GM12878 (cell line): ENCODE measurements around the gene KCNG3.

Experiments
- ATF7 ChIP-seq: fragments of 450-650 bp; IDR thresholded peaks from 2 replicates; pipeline ENCODE4 v1.6.1; 2016; ENCODE audit warnings: low read depth, mild to moderate bottlenecking
- CEBPB ChIP-seq, 2 experiments: fragments of 150-350 bp in 1 of 2; IDR thresholded peaks; 2 replicates each; pipeline ENCODE4 v1.6.1; 2012 to 2014; ENCODE audit warnings: low read depth in 2 of 2, low read length in 2 of 2, borderline replicate concordance in 1 of 2, inconsistent platforms in 1 of 2
- CTCF ChIP-seq, 3 experiments: IDR thresholded peaks in 2 of 3; conservative IDR thresholded peaks in 1 of 3; 2 replicates each; pipeline ENCODE4 v1.5.1; 2011; ENCODE audit warnings: low read depth in 3 of 3, low read length in 3 of 3, mild to moderate bottlenecking in 3 of 3, control low read depth in 2 of 3, moderate library complexity in 2 of 3, inconsistent platforms in 1 of 3, mixed read lengths in 1 of 3; ENCODE audit not compliant: control insufficient read depth in 2 of 3, insufficient read depth in 1 of 3; ENCODE audit errors: extremely low read depth in 1 of 3
- GABPA ChIP-seq: IDR thresholded peaks from 2 replicates; pipeline ENCODE4 v1.6.1; 2014; ENCODE audit warnings: antibody characterized with exemption, low read depth, mild to moderate bottlenecking, inconsistent platforms
- POLR2AphosphoS5 ChIP-seq: IDR thresholded peaks from 2 replicates; pipeline ENCODE4 v1.6.1; 2011; ENCODE audit warnings: mild to moderate bottlenecking, low read length, inconsistent platforms
- POU2F2 ChIP-seq: IDR thresholded peaks from 3 replicates; pipeline ENCODE4 v1.6.1; 2011; ENCODE audit warnings: low read depth, mild to moderate bottlenecking, low read length, borderline replicate concordance
- SMARCA5 ChIP-seq: fragments of 450-650 bp; IDR thresholded peaks from 2 replicates; pipeline ENCODE4 v1.6.1; 2017; ENCODE audit warnings: mild to moderate bottlenecking
- TBL1XR1 ChIP-seq: IDR thresholded peaks from 2 replicates; pipeline ENCODE4 v1.6.1; 2012; ENCODE audit warnings: low read depth, low read length, improper control_type of control experiment

- no peak for TF ChIP-seq TBL1XR1
- TF ChIP-seq ATF7 = no peak
- TF ChIP-seq POU2F2 = no peak
- TF ChIP-seq SMARCA5 = no peak
- TF ChIP-seq CEBPB (IDR thresholded peaks at IDR 0.05; ENCODE audit: borderline replicate concordance in 1 of 2, low read depth in 2 of 2, low read length in 2 of 2) = no peak
- no peak for TF ChIP-seq CTCF (IDR thresholded peaks at IDR 0.05 in 2 of 3, conservative IDR thresholded peaks at IDR 0.05 in 1 of 3; ENCODE audit: control insufficient read depth in 2 of 3, extremely low read depth in 1 of 3, insufficient read depth in 1 of 3, low read depth in 3 of 3, low read length in 3 of 3)
- TF ChIP-seq GABPA = no peak
- TF ChIP-seq POLR2AphosphoS5 = no peak
These were observed 34.5 kb downstream of the KCNG3 start for GRCh38 chr2:42459296-42459695.
